Activated CD4-positive, alpha-beta T cell treated with anti-CD3 and anti-CD28 coated beads for 4 hours (primary cell): ENCODE data around the gene TMEM39A.

ENCODE experiments used
- DNase-seq, 2 donors: peaks; one replicate each; pipeline ENCODE4 v3.0.0-alpha.2; 2020

The TMEM39A gene

GRCh38 chr3:119463171-119464169 lies at the start of gene TMEM39A:
Gene TMEM39A, minus strand, starts transcription at chr3:119463615. Its CDS starts 1,541 bp downstream, at chr3:119462074.
- DNase-seq, result peak; percentile 97 to 98

GRCh38 chr3:119510690-119511089 lies 47.3 kb upstream of the TMEM39A start:
- no peak for DNase-seq

- DNase-seq, result no peak
Observed at GRCh38 chr3:119508172-119508845, 44.9 kb upstream of the TMEM39A start.

- DNase-seq, result no peak
Observed at GRCh38 chr3:119507404-119507803, 44.0 kb upstream of the TMEM39A start.

GRCh38 chr3:119506631-119507030 lies 43.2 kb upstream of the TMEM39A start:
- DNase-seq, result no peak

- no peak for DNase-seq
Observed at GRCh38 chr3:119500901-119501300, 37.5 kb upstream of the TMEM39A start.

GRCh38 chr3:119500265-119500664 lies 36.9 kb upstream of the TMEM39A start:
- DNase-seq, result no peak

GRCh38 chr3:119498186-119499011 lies 35.0 kb upstream of the TMEM39A start, which contains the start of gene TIMMDC1:
Gene TIMMDC1, plus strand, starts transcription at chr3:119498547. Its CDS starts 187 bp downstream, at chr3:119498734.
- DNase-seq, result peak; percentile 97 to 98

- DNase-seq, result no peak
Observed at GRCh38 chr3:119497820-119498185, 34.4 kb upstream of the TMEM39A start.

GRCh38 chr3:119494597-119494996 lies 31.2 kb upstream of the TMEM39A start:
- DNase-seq, result no peak

- DNase-seq, result no peak
Observed at GRCh38 chr3:119492810-119493209, 29.4 kb upstream of the TMEM39A start.

GRCh38 chr3:119492128-119492527 lies 28.7 kb upstream of the TMEM39A start:
- DNase-seq, result no peak

GRCh38 chr3:119490153-119490552 lies 26.7 kb upstream of the TMEM39A start:
- DNase-seq, result no peak

- DNase-seq, result no peak
Observed at GRCh38 chr3:119485563-119485962, 22.1 kb upstream of the TMEM39A start.

GRCh38 chr3:119483101-119483500 lies 19.7 kb upstream of the TMEM39A start:
- DNase-seq, result no peak

- no peak for DNase-seq
Observed at GRCh38 chr3:119481079-119481478, 17.7 kb upstream of the TMEM39A start.

- DNase-seq, result no peak
Observed at GRCh38 chr3:119470866-119471265, 7.5 kb upstream of the TMEM39A start.

GRCh38 chr3:119469418-119470189 lies 6.2 kb upstream of the TMEM39A start:
- DNase-seq, result no peak

- DNase-seq, result no peak
Observed at GRCh38 chr3:119468041-119468440, 4.6 kb upstream of the TMEM39A start.

- DNase-seq, result no peak
Observed at GRCh38 chr3:119457246-119457645, 6.2 kb downstream of the TMEM39A start.

GRCh38 chr3:119456469-119456868 lies 6.9 kb downstream of the TMEM39A start:
- no peak for DNase-seq

- DNase-seq, result no peak
Observed at GRCh38 chr3:119453822-119454221, 9.6 kb downstream of the TMEM39A start.
